HepG2 (cell line): ENCODE data around the gene SCGB1C1. TPM values are rescaled to one million over a fixed set of nuclear protein-coding genes. Genes with fewer than 3 reads are reported as not detected.
A peak's percentile ranks its signal among the peaks of the same experiment; 100 is the strongest.

ENCODE experiments used
- ATAC-seq: fragments of 200-7000 bp; cut with Tn5 transposase; 3 replicates; pipeline ENCODE4 v1.9.1; 2020; ENCODE audit warnings: mild to moderate bottlenecking, moderate library complexity
- BruUV-seq: library from RNA; stranded (reverse); fragments of 400-500 nt; replicated peaks from 2 replicates; lab custom pipeline; 2021; lab: Mats Ljungman, UMichigan
- CTCF ChIA-PET: fragments of 300-600 bp; formaldehyde crosslinking; extraction: SDS; loops from one replicate; lab custom pipeline; 2021; ENCODE audit warnings: low total read pairs, inconsistent platforms, low intra/inter-chr PET ratio; lab: Yijun Ruan, JAX
- POLR2A ChIA-PET: fragments of 350-600 bp; sonication (Branson Sonifier 250); formaldehyde crosslinking; loops from one replicate; lab custom pipeline; 2020; ENCODE audit warnings: antibody characterized with exemption, inconsistent platforms; lab: Yijun Ruan, JAX
- DNase-seq: peaks from one replicate; pipeline ENCODE4 v3.0.0-alpha.2; 2015; ENCODE audit warnings: low spot score
- FAIRE-seq: peaks from 3 replicates; lab custom pipeline; 2011; peaks lifted over from hg19 to GRCh38; lab: Jason Lieb, UNC
- H2AFZ ChIP-seq: one replicate; pipeline ENCODE4 v1.6.1; 2011; ENCODE audit warnings: low read length, inconsistent platforms
- H3K27ac ChIP-seq: fragments of 300-600 bp; 3 replicates; pipeline ENCODE4 v1.8.0; 2011; ENCODE audit warnings: mixed run types, mild to moderate bottlenecking, mixed read lengths, low read length, inconsistent platforms; ENCODE audit not compliant: insufficient read depth; ENCODE audit errors: extremely low read length
- H3K27me3 ChIP-seq, 2 experiments: fragments of 200-600 bp in 1 of 2; 2 replicates in 1 of 2; 3 replicates in 1 of 2; pipeline versions ENCODE4 v1.6.0 to v1.8.0; 2011; ENCODE audit warnings: low read length in 2 of 2, mild to moderate bottlenecking in 2 of 2, moderate library complexity in 2 of 2, inconsistent platforms in 1 of 2; ENCODE audit not compliant: insufficient read depth in 2 of 2, control insufficient read depth in 1 of 2
- H3K36me3 ChIP-seq, 2 experiments: fragments of 200-600 bp in 1 of 2; replicated peaks in 1 of 2; 2 replicates in 1 of 2; 3 replicates in 1 of 2; pipeline versions ENCODE4 v1.5.1 to v1.8.0; 2011; ENCODE audit warnings: low read length in 2 of 2, inconsistent platforms in 1 of 2; ENCODE audit not compliant: insufficient read depth in 2 of 2, control insufficient read depth in 1 of 2
- H3K4me1 ChIP-seq: 2 replicates; pipeline ENCODE4 v1.5.1; 2012; ENCODE audit warnings: low read length, inconsistent platforms; ENCODE audit not compliant: insufficient read depth
- H3K4me2 ChIP-seq: 2 replicates; pipeline ENCODE4 v1.6.0; 2011; ENCODE audit warnings: low read depth, low read length, inconsistent platforms
- H3K4me3 ChIP-seq, 3 experiments: fragments of 200-600 bp in 1 of 3; sonication (generic), shearing (Covaris generic) in 1 of 3; replicated peaks in 1 of 3; 2 replicates each; pipeline ENCODE4 v1.5.1; 2011 to 2016; ENCODE audit warnings: low read length in 3 of 3, inconsistent platforms in 2 of 3, low read depth in 2 of 3, mild to moderate bottlenecking in 2 of 3, control low read depth in 1 of 3, mixed read lengths in 1 of 3; ENCODE audit not compliant: insufficient read depth in 1 of 3
- H3K79me2 ChIP-seq: one replicate; pipeline ENCODE4 v1.6.1; 2011; ENCODE audit warnings: low read length, inconsistent platforms; ENCODE audit not compliant: insufficient read depth
- H3K9ac ChIP-seq: 2 replicates; pipeline ENCODE4 v1.6.0; 2011; ENCODE audit warnings: mild to moderate bottlenecking, low read depth, low read length, inconsistent platforms; ENCODE audit not compliant: insufficient read depth
- H3K9me3 ChIP-seq: 2 replicates; pipeline ENCODE4 v1.5.1; 2012; ENCODE audit warnings: mild to moderate bottlenecking, low read length
- H4K20me1 ChIP-seq: 2 replicates; pipeline ENCODE4 v1.6.0; 2011; ENCODE audit warnings: inconsistent platforms, mild to moderate bottlenecking, low read length, moderate library complexity; ENCODE audit not compliant: insufficient read depth
- AGO1 ChIP-seq: fragments of 200-400 bp; formaldehyde crosslinking; IDR thresholded peaks from 2 replicates; pipeline ENCODE4 v1.6.1; 2017; ENCODE audit warnings: mild to moderate bottlenecking, low read depth, low read length, moderate library complexity; ENCODE audit not compliant: poor library complexity, severe bottlenecking
- AGO2 ChIP-seq: fragments of 200-400 bp; formaldehyde crosslinking; optimal IDR thresholded peaks from 2 replicates; pipeline ENCODE3; 2017; ENCODE audit warnings: mild to moderate bottlenecking, low read depth, low read length, moderate library complexity
- ASH2L ChIP-seq: fragments of 300-600, 200-600 bp; sonication (generic); IDR thresholded peaks from 2 replicates; pipeline ENCODE4 v1.7.0; 2017; ENCODE audit warnings: low read depth, mild to moderate bottlenecking, moderate library complexity, mixed read lengths, low read length; ENCODE audit not compliant: insufficient read length
- ATF2 ChIP-seq: sonication (generic); formaldehyde crosslinking; IDR thresholded peaks from 2 replicates; pipeline ENCODE4 v1.4.0; 2020; ENCODE audit warnings: missing genetic modification reagents
- WGBS: methylation state at CpG from one replicate; pipeline ENCODE4 v1.1.6; 2017; ENCODE audit warnings: low lambda C conversion rate; 5-methylcytosine and 5-hydroxymethylcytosine counted together
- in situ Hi-C: cut with HindIII; loops from 2 replicates; pipeline ENCODE4 v1.10.0; 2017; ENCODE audit warnings: low pct_unique_long_range_greater_than_20kb; ENCODE audit not compliant: extremely low pct_ligation_motif_present
- intact Hi-C: fragments of 100-400 bp; cut with micrococcal nuclease; formaldehyde crosslinking; loops from one replicate; pipeline ENCODE4 v1.10.0; 2022; ENCODE audit not compliant: unreplicated experiment
- polyA plus RNA-seq, 8 experiments: library from polyadenylated mRNA; depleted of rRNA in 3 of 8; stranded (reverse) in 7 of 8; unstranded in 1 of 8; fragments of >200 nt; fragmentation: Illumina TruSeq in 4 of 8; extraction: Trizol in 4 of 8; gene quantifications; 2 replicates each; pipeline versions ENCODE4 v1.2.1 to v1.2.3, GENCODE V29; 2011 to 2016; ENCODE audit warnings: low read depth in 4 of 8, missing spikeins in 1 of 8, mixed read lengths in 1 of 8; ENCODE audit not compliant: insufficient read depth in 1 of 8
- total RNA-seq, 5 experiments: library from RNA; depleted of rRNA; stranded (reverse); fragments of >200 nt; fragmentation: Illumina TruSeq; extraction: Trizol; gene quantifications; 2 replicates each; pipeline ENCODE4 v1.2.3, GENCODE V29; 2016; ENCODE audit warnings: low read depth in 1 of 5

Gene SCGB1C1
- total and polyA plus RNA-seq, 2 of the 13 experiments (the other 11 are each of a cell fraction or from before 2014, with no cell fraction given) = not detected

- POLR2A ChIA-PET = no interaction called here
- intact Hi-C loops (no loop called here), in situ Hi-C loops (no loop called here)
- ATAC-seq = no peak; the same call in 1 of the 3 replicates
- FAIRE-seq = no peak
- Histone ChIP-seq H3K4me2 (no peak overlapping the region), H3K27me3 (peaks cover 0 to 1% of the 10 kb centered on the region in 2 experiments; a peak in 1 of 5 replicates), H2AFZ (no peak overlapping the region), H4K20me1 (no peaks in the 10 kb centered on the region), H3K36me3 (no peaks in the 10 kb centered on the region), H3K9me3 (no peaks in the 10 kb centered on the region), H3K79me2 (no peaks in the 10 kb centered on the region), H3K27ac (no peak overlapping the region), H3K4me3 (no peak overlapping the region), H3K9ac (no peak overlapping the region), H3K4me1 (0 out of 2 replicates have a peak, but pooled peaks cover 5% of the 10 kb centered on the region)
- 61% methylated on average over 5 of the region's 21 CpGs for WGBS
- no TSS peak for BruUV-seq
- DNase-seq = no peak
- TF ChIP-seq AGO1 (peak; percentile 22), ASH2L (no peak)
- CTCF ChIA-PET = no interaction called here
These were observed 5.4 kb downstream of the SCGB1C1 start for GRCh38 chr11:198236-198806.

- no peak for FAIRE-seq
These were observed 6.2 kb downstream of the SCGB1C1 start for GRCh38 chr11:199004-199581.

More at GRCh38 chr11:199004-199581, 6.2 kb downstream of the SCGB1C1 start:
- H3K4me2 ChIP-seq = no peak overlapping the region
- DNase-seq (no peak), ATAC-seq (peak; percentile 11; the same call in 2 of the 3 replicates)
- no peaks in the 10 kb centered on the region for H3K9me3 ChIP-seq
- intact Hi-C loops = no loop called here
- CTCF ChIA-PET = no interaction called here
- WGBS = 86% methylated on average over 11 of the region's 13 CpGs
- peaks cover 2 to 4% of the 10 kb centered on the region in 2 experiments; a peak in 3 of 5 replicates for H3K36me3 ChIP-seq
- H3K79me2 ChIP-seq = no peaks in the 10 kb centered on the region
- H3K27ac ChIP-seq = no peak overlapping the region
- H2AFZ ChIP-seq = no peak overlapping the region
- H3K4me1 ChIP-seq = 0 out of 2 replicates have a peak, but pooled peaks cover 5% of the 10 kb centered on the region
- no peak for TF ChIP-seq ATF2
- TF ChIP-seq AGO2 = peak; percentile 9
- in situ Hi-C loops = no loop called here
- no peaks in the 10 kb centered on the region for H4K20me1 ChIP-seq
- BruUV-seq = no TSS peak
- POLR2A ChIA-PET = no interaction called here
- no peak overlapping the region for H3K9ac ChIP-seq
- H3K27me3 ChIP-seq = no peaks in the 10 kb centered on the region
- H3K4me3 ChIP-seq = no peak overlapping the region
